Body of pancreas (tissue), 4 donors: ENCODE results near the gene TAF1D.
"Not testable (repeated sequence)": the region's sequence is repeated elsewhere in the genome, so short reads cannot be mapped to it uniquely, and the experiment has no call there.

ENCODE experiments used
- CTCF ChIP-seq, 7 experiments: fragments of 450-650 bp in 4 of 7; fragments of 200-600 bp in 3 of 7; sonication (generic) in 3 of 7; IDR thresholded peaks; one replicate each; pipeline ENCODE4 v1.5.1; 2016 to 2019; ENCODE audit warnings: antibody characterized with exemption in 7 of 7
- POLR2A ChIP-seq, 3 donors: fragments of 450-650 bp; IDR thresholded peaks; one replicate each; pipeline ENCODE4 v1.6.1; 2016; ENCODE audit warnings: antibody characterized with exemption in 3 of 3, mild to moderate bottlenecking in 2 of 3

DNA sequence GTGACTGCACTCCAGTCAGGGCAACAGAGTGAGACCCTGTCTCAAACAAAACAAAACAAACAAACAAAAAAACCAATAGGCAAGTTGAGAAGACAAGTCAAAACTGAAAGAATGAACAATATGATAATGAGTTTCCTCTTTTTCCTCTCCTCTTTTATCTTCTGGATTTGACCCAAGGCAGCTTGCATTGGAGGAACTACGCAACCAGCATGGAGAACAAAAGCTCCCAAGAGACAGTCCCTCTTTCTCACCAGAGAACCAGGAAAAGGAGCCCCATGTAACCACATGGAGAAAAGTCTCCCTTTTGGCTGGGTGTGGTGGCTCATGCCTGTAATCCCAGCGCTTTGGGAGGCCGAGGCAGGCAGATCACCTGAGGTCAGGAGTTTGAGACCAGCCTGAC lies 33.3 kb upstream of the TAF1D start:
- TF ChIP-seq CTCF, POLR2A (IDR thresholded peaks at IDR 0.05): not testable (repeated sequence)
